SK-N-MC (cell line): Measurements from ENCODE around the gene MCU.

Source experiments
- EZH2 ChIP-seq: fragments of 200-600 bp; sonication (generic); IDR thresholded peaks from one replicate; pipeline ENCODE4 v1.6.1; 2017; ENCODE audit warnings: antibody characterized with exemption
- POLR2AphosphoS5 ChIP-seq: IDR thresholded peaks from 2 replicates; pipeline ENCODE4 v1.6.1; 2012; ENCODE audit warnings: mild to moderate bottlenecking, low read depth, low read length, borderline replicate concordance

DNA sequence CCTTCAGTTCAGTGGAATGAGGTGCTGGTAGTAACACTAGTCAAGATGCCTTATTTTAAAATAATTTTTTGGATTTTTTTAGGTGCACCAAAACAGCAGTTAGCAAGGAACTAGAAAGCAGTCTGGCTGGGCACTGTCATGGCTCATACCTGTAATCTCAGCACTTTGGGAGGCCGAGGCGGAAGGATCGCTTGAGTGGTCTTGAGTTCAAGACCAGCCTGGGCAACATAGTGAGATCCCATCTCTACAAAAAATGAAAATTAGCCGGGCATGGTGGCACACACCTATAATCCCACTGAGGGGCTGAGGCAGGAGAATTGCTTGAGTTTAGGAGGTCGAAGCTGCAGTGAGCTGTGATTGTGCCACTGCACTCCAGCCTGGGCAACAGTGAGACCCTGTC, 236.9 kb downstream of the MCU start:
- TF ChIP-seq EZH2 = no peak
- no peak for TF ChIP-seq POLR2AphosphoS5
